HepG2 (cell line): ENCODE measurements around the gene NR3C2. TPM values are rescaled to one million over a fixed set of nuclear protein-coding genes. Genes with fewer than 3 reads are reported as not detected.

ENCODE experiments used
- ATAC-seq: fragments of 200-7000 bp; cut with Tn5 transposase; 3 replicates; pipeline ENCODE4 v1.9.1; 2020; ENCODE audit warnings: mild to moderate bottlenecking, moderate library complexity
- BruUV-seq: library from RNA; stranded (reverse); fragments of 400-500 nt; replicated peaks from 2 replicates; lab custom pipeline; 2021; lab: Mats Ljungman, UMichigan
- CTCF ChIA-PET: fragments of 300-600 bp; formaldehyde crosslinking; extraction: SDS; loops from one replicate; lab custom pipeline; 2021; ENCODE audit warnings: low total read pairs, inconsistent platforms, low intra/inter-chr PET ratio; lab: Yijun Ruan, JAX
- POLR2A ChIA-PET: fragments of 350-600 bp; sonication (Branson Sonifier 250); formaldehyde crosslinking; loops from one replicate; lab custom pipeline; 2020; ENCODE audit warnings: antibody characterized with exemption, inconsistent platforms; lab: Yijun Ruan, JAX
- DNase-seq: peaks from one replicate; pipeline ENCODE4 v3.0.0-alpha.2; 2015; ENCODE audit warnings: low spot score
- FAIRE-seq: peaks from 3 replicates; lab custom pipeline; 2011; peaks lifted over from hg19 to GRCh38; lab: Jason Lieb, UNC
- H2AFZ ChIP-seq: one replicate; pipeline ENCODE4 v1.6.1; 2011; ENCODE audit warnings: low read length, inconsistent platforms
- H3K27ac ChIP-seq: fragments of 300-600 bp; 3 replicates; pipeline ENCODE4 v1.8.0; 2011; ENCODE audit warnings: mixed run types, mild to moderate bottlenecking, mixed read lengths, low read length, inconsistent platforms; ENCODE audit not compliant: insufficient read depth; ENCODE audit errors: extremely low read length
- H3K27me3 ChIP-seq, 2 experiments: fragments of 200-600 bp in 1 of 2; 2 replicates in 1 of 2; 3 replicates in 1 of 2; pipeline versions ENCODE4 v1.6.0 to v1.8.0; 2011; ENCODE audit warnings: low read length in 2 of 2, mild to moderate bottlenecking in 2 of 2, moderate library complexity in 2 of 2, inconsistent platforms in 1 of 2; ENCODE audit not compliant: insufficient read depth in 2 of 2, control insufficient read depth in 1 of 2
- H3K36me3 ChIP-seq, 2 experiments: fragments of 200-600 bp in 1 of 2; replicated peaks in 1 of 2; 2 replicates in 1 of 2; 3 replicates in 1 of 2; pipeline versions ENCODE4 v1.5.1 to v1.8.0; 2011; ENCODE audit warnings: low read length in 2 of 2, inconsistent platforms in 1 of 2; ENCODE audit not compliant: insufficient read depth in 2 of 2, control insufficient read depth in 1 of 2
- H3K4me1 ChIP-seq: 2 replicates; pipeline ENCODE4 v1.5.1; 2012; ENCODE audit warnings: low read length, inconsistent platforms; ENCODE audit not compliant: insufficient read depth
- H3K4me2 ChIP-seq: 2 replicates; pipeline ENCODE4 v1.6.0; 2011; ENCODE audit warnings: low read depth, low read length, inconsistent platforms
- H3K4me3 ChIP-seq, 3 experiments: fragments of 200-600 bp in 1 of 3; sonication (generic), shearing (Covaris generic) in 1 of 3; replicated peaks in 1 of 3; 2 replicates each; pipeline ENCODE4 v1.5.1; 2011 to 2016; ENCODE audit warnings: low read length in 3 of 3, inconsistent platforms in 2 of 3, low read depth in 2 of 3, mild to moderate bottlenecking in 2 of 3, control low read depth in 1 of 3, mixed read lengths in 1 of 3; ENCODE audit not compliant: insufficient read depth in 1 of 3
- H3K79me2 ChIP-seq: one replicate; pipeline ENCODE4 v1.6.1; 2011; ENCODE audit warnings: low read length, inconsistent platforms; ENCODE audit not compliant: insufficient read depth
- H3K9ac ChIP-seq: 2 replicates; pipeline ENCODE4 v1.6.0; 2011; ENCODE audit warnings: mild to moderate bottlenecking, low read depth, low read length, inconsistent platforms; ENCODE audit not compliant: insufficient read depth
- H3K9me3 ChIP-seq: 2 replicates; pipeline ENCODE4 v1.5.1; 2012; ENCODE audit warnings: mild to moderate bottlenecking, low read length
- H4K20me1 ChIP-seq: 2 replicates; pipeline ENCODE4 v1.6.0; 2011; ENCODE audit warnings: inconsistent platforms, mild to moderate bottlenecking, low read length, moderate library complexity; ENCODE audit not compliant: insufficient read depth
- FOXA3 ChIP-seq: IDR thresholded peaks from 2 replicates; pipeline ENCODE4 v1.6.1; 2016; ENCODE audit warnings: missing genetic modification reagents, missing compliant biosample characterization
- FOXP1 ChIP-seq, 2 experiments: fragments of 450-650 bp in 1 of 2; IDR thresholded peaks; 2 replicates each; pipeline ENCODE4 v1.6.1; 2017 to 2018; ENCODE audit warnings: antibody characterized with exemption in 1 of 2
- GLI4 ChIP-seq: sonication (generic); formaldehyde crosslinking; IDR thresholded peaks from 2 replicates; pipeline ENCODE4 v1.5.1; 2020; ENCODE audit warnings: missing genetic modification reagents, mild to moderate bottlenecking, moderate library complexity, borderline replicate concordance
- KDM4B ChIP-seq: sonication (generic); formaldehyde crosslinking; IDR thresholded peaks from 2 replicates; pipeline ENCODE4 v1.4.0; 2020; ENCODE audit warnings: missing genetic modification reagents
- MED13 ChIP-seq: sonication (generic); formaldehyde crosslinking; IDR thresholded peaks from 2 replicates; pipeline ENCODE4 v1.5.0; 2020; ENCODE audit warnings: missing genetic modification reagents
- TCF7L2 ChIP-seq: IDR thresholded peaks from 2 replicates; pipeline ENCODE4 v1.6.1; 2011; ENCODE audit warnings: mild to moderate bottlenecking, low read depth, low read length, moderate library complexity
- ZNF850 ChIP-seq: sonication (generic); formaldehyde crosslinking; conservative IDR thresholded peaks from 2 replicates; pipeline ENCODE4 v1.9.0; 2021; ENCODE audit warnings: mild to moderate bottlenecking, missing genetic modification reagents
- ZSCAN12 ChIP-seq: sonication (generic); formaldehyde crosslinking; IDR thresholded peaks from 2 replicates; pipeline ENCODE4 v1.9.0; 2021; ENCODE audit warnings: mild to moderate bottlenecking, missing genetic modification reagents
- WGBS: methylation state at CpG from one replicate; pipeline ENCODE4 v1.1.6; 2017; ENCODE audit warnings: low lambda C conversion rate; 5-methylcytosine and 5-hydroxymethylcytosine counted together
- in situ Hi-C: cut with HindIII; loops from 2 replicates; pipeline ENCODE4 v1.10.0; 2017; ENCODE audit warnings: low pct_unique_long_range_greater_than_20kb; ENCODE audit not compliant: extremely low pct_ligation_motif_present
- intact Hi-C: fragments of 100-400 bp; cut with micrococcal nuclease; formaldehyde crosslinking; loops from one replicate; pipeline ENCODE4 v1.10.0; 2022; ENCODE audit not compliant: unreplicated experiment
- polyA plus RNA-seq, 8 experiments: library from polyadenylated mRNA; depleted of rRNA in 3 of 8; stranded (reverse) in 7 of 8; unstranded in 1 of 8; fragments of >200 nt; fragmentation: Illumina TruSeq in 4 of 8; extraction: Trizol in 4 of 8; gene quantifications; 2 replicates each; pipeline versions ENCODE4 v1.2.1 to v1.2.3, GENCODE V29; 2011 to 2016; ENCODE audit warnings: low read depth in 4 of 8, missing spikeins in 1 of 8, mixed read lengths in 1 of 8; ENCODE audit not compliant: insufficient read depth in 1 of 8
- total RNA-seq, 5 experiments: library from RNA; depleted of rRNA; stranded (reverse); fragments of >200 nt; fragmentation: Illumina TruSeq; extraction: Trizol; gene quantifications; 2 replicates each; pipeline ENCODE4 v1.2.3, GENCODE V29; 2016; ENCODE audit warnings: low read depth in 1 of 5
- TF ChIP-seq, protein P1 (sequence below): sonication (generic); formaldehyde crosslinking; IDR thresholded peaks from 2 replicates; pipeline ENCODE4 v1.4.0; 2020; ENCODE audit warnings: missing genetic modification reagents
- TF ChIP-seq, protein P2 (sequence below): sonication (generic); formaldehyde crosslinking; IDR thresholded peaks from 2 replicates; pipeline ENCODE4 v1.4.0; 2020; ENCODE audit warnings: missing genetic modification reagents, borderline replicate concordance
- TF ChIP-seq, protein P3 (sequence below), 2 experiments: sonication (generic) in 1 of 2; formaldehyde crosslinking in 1 of 2; IDR thresholded peaks; 2 replicates each; pipeline versions ENCODE4 v1.4.0 to v1.6.1; 2016 to 2020; ENCODE audit warnings: borderline replicate concordance in 1 of 2, low read depth in 1 of 2, mild to moderate bottlenecking in 1 of 2, missing genetic modification reagents in 1 of 2
- TF ChIP-seq, protein P4 (sequence below): sonication (generic); formaldehyde crosslinking; IDR thresholded peaks from 2 replicates; pipeline ENCODE4 v1.4.0; 2020; ENCODE audit warnings: mild to moderate bottlenecking, low read depth, missing genetic modification reagents
- TF ChIP-seq, protein P5 (sequence below): sonication (generic); formaldehyde crosslinking; IDR thresholded peaks from 2 replicates; pipeline ENCODE4 v1.5.1; 2020; ENCODE audit warnings: missing genetic modification reagents, mild to moderate bottlenecking, borderline replicate concordance

The NR3C2 gene
- total and polyA plus RNA-seq, 2 of the 13 experiments (the other 11 are each of a cell fraction or from before 2014, with no cell fraction given): 0.26 to 0.46 TPM

DNA sequence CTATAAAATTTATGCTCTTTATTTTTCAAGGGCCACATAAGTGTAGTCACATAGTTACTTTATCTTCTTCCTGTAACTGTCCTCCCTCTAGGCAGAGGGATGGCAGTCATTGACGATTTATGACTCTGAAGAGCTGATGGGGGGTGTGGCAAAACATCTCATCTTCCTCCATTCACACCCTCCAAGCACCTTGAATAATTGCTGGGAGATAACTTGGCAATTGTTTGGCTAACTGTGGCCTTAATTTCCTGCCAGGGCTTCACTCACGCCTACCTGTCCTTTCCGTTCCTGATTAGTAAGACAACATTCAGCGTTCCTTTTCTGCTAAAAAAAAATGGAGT is 381.1 kb downstream of the NR3C2 start:
- ChIA-PET POLR2A (no interaction called here), CTCF (no interaction called here)
- WGBS: 46% methylated on average over 4 of the region's 4 CpGs
- no peaks in the 10 kb centered on the region for H3K79me2 ChIP-seq
- BruUV-seq: no TSS peak
- no peak for DNase-seq
- H3K9ac ChIP-seq: no peak overlapping the region
- no peak overlapping the region for H3K4me3 ChIP-seq
- H3K27ac ChIP-seq: no peak overlapping the region
- H3K27me3 ChIP-seq: no peaks in the 10 kb centered on the region
- ATAC-seq: no peak
- H4K20me1 ChIP-seq: no peaks in the 10 kb centered on the region
- H3K4me1 ChIP-seq: no peaks in the 10 kb centered on the region
- H2AFZ ChIP-seq: no peak overlapping the region
- no peaks in the 10 kb centered on the region for H3K9me3 ChIP-seq
- no peaks in the 10 kb centered on the region for H3K36me3 ChIP-seq
- intact Hi-C loops: no loop called here
- FAIRE-seq: no peak
- in situ Hi-C loops: no loop called here
- no peak overlapping the region for H3K4me2 ChIP-seq
- TF ChIP-seq, protein P1, sequence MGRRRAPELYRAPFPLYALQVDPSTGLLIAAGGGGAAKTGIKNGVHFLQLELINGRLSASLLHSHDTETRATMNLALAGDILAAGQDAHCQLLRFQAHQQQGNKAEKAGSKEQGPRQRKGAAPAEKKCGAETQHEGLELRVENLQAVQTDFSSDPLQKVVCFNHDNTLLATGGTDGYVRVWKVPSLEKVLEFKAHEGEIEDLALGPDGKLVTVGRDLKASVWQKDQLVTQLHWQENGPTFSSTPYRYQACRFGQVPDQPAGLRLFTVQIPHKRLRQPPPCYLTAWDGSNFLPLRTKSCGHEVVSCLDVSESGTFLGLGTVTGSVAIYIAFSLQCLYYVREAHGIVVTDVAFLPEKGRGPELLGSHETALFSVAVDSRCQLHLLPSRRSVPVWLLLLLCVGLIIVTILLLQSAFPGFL: no peak
- no peak for TF ChIP-seq FOXA3 (CRISPR knock-in tag)
- TF ChIP-seq GLI4: no peak
- TF ChIP-seq, protein P2, sequence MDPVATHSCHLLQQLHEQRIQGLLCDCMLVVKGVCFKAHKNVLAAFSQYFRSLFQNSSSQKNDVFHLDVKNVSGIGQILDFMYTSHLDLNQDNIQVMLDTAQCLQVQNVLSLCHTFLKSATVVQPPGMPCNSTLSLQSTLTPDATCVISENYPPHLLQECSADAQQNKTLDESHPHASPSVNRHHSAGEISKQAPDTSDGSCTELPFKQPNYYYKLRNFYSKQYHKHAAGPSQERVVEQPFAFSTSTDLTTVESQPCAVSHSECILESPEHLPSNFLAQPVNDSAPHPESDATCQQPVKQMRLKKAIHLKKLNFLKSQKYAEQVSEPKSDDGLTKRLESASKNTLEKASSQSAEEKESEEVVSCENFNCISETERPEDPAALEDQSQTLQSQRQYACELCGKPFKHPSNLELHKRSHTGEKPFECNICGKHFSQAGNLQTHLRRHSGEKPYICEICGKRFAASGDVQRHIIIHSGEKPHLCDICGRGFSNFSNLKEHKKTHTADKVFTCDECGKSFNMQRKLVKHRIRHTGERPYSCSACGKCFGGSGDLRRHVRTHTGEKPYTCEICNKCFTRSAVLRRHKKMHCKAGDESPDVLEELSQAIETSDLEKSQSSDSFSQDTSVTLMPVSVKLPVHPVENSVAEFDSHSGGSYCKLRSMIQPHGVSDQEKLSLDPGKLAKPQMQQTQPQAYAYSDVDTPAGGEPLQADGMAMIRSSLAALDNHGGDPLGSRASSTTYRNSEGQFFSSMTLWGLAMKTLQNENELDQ (CRISPR knock-in tag): no peak
- no peak for TF ChIP-seq TCF7L2
- TF ChIP-seq, protein P3, sequence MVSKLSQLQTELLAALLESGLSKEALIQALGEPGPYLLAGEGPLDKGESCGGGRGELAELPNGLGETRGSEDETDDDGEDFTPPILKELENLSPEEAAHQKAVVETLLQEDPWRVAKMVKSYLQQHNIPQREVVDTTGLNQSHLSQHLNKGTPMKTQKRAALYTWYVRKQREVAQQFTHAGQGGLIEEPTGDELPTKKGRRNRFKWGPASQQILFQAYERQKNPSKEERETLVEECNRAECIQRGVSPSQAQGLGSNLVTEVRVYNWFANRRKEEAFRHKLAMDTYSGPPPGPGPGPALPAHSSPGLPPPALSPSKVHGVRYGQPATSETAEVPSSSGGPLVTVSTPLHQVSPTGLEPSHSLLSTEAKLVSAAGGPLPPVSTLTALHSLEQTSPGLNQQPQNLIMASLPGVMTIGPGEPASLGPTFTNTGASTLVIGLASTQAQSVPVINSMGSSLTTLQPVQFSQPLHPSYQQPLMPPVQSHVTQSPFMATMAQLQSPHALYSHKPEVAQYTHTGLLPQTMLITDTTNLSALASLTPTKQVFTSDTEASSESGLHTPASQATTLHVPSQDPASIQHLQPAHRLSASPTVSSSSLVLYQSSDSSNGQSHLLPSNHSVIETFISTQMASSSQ (IDR thresholded peaks at IDR 0.05; ENCODE audit: low read depth): no peak
- TF ChIP-seq, protein P3 (CRISPR knock-in tag; IDR thresholded peaks at IDR 0.05; ENCODE audit: borderline replicate concordance): no peak
- no peak for TF ChIP-seq KDM4B (CRISPR knock-in tag)
- TF ChIP-seq, protein P4, sequence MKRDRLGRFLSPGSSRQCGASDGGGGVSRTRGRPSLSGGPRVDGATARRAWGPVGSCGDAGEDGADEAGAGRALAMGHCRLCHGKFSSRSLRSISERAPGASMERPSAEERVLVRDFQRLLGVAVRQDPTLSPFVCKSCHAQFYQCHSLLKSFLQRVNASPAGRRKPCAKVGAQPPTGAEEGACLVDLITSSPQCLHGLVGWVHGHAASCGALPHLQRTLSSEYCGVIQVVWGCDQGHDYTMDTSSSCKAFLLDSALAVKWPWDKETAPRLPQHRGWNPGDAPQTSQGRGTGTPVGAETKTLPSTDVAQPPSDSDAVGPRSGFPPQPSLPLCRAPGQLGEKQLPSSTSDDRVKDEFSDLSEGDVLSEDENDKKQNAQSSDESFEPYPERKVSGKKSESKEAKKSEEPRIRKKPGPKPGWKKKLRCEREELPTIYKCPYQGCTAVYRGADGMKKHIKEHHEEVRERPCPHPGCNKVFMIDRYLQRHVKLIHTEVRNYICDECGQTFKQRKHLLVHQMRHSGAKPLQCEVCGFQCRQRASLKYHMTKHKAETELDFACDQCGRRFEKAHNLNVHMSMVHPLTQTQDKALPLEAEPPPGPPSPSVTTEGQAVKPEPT: no peak
- TF ChIP-seq ZNF850 (CRISPR knock-in tag): no peak
- no peak for TF ChIP-seq MED13 (CRISPR knock-in tag)
- no peak for TF ChIP-seq ZSCAN12 (CRISPR knock-in tag)
- TF ChIP-seq, protein P5, sequence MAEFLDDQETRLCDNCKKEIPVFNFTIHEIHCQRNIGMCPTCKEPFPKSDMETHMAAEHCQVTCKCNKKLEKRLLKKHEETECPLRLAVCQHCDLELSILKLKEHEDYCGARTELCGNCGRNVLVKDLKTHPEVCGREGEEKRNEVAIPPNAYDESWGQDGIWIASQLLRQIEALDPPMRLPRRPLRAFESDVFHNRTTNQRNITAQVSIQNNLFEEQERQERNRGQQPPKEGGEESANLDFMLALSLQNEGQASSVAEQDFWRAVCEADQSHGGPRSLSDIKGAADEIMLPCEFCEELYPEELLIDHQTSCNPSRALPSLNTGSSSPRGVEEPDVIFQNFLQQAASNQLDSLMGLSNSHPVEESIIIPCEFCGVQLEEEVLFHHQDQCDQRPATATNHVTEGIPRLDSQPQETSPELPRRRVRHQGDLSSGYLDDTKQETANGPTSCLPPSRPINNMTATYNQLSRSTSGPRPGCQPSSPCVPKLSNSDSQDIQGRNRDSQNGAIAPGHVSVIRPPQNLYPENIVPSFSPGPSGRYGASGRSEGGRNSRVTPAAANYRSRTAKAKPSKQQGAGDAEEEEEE (CRISPR knock-in tag): no peak
- no peak for TF ChIP-seq FOXP1 (IDR thresholded peaks at IDR 0.05)
- no peak for TF ChIP-seq FOXP1 (CRISPR knock-in tag; IDR thresholded peaks at IDR 0.05)
